GM12872 (cell line): ENCODE measurements around the gene PTPRN2.

Source experiments
- TF ChIP-seq, protein P1 (sequence below): IDR thresholded peaks from 3 replicates; pipeline ENCODE4 v1.5.1; 2011; ENCODE audit warnings: low read depth, mild to moderate bottlenecking, low read length, moderate library complexity; ENCODE audit not compliant: insufficient read depth

Gene PTPRN2

DNA sequence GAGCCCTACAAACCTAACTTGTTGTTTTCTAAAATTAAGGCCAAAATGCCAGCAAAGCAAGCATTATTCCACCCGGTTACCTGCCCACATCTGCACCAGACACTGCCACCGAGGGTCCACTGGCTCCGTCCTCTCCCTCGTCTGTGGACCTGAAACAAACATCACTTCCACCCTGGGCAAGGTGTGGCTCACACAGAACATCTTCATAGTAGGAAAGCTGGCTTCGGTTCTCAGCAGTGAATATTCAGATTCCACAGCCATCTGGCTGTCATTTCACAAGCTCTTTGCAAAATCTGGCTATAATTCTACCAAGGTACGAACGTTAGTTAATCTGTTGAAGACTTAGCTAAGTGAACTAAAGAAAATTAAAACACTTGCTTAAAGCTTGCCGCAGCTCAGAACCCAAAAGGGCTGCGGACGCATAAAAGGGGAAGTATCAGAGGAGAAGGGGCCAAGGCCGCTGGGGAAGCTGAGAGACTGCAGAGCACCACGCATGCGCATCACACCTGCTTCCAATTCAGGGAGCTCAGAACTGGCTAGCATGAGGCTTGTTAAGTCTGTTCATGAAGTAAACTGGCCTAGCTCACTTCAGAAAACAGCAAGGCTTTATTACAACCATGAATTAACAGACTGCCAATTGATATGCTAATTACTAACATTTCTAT is 46.1 kb downstream of the PTPRN2 start:
- TF ChIP-seq, protein P1, sequence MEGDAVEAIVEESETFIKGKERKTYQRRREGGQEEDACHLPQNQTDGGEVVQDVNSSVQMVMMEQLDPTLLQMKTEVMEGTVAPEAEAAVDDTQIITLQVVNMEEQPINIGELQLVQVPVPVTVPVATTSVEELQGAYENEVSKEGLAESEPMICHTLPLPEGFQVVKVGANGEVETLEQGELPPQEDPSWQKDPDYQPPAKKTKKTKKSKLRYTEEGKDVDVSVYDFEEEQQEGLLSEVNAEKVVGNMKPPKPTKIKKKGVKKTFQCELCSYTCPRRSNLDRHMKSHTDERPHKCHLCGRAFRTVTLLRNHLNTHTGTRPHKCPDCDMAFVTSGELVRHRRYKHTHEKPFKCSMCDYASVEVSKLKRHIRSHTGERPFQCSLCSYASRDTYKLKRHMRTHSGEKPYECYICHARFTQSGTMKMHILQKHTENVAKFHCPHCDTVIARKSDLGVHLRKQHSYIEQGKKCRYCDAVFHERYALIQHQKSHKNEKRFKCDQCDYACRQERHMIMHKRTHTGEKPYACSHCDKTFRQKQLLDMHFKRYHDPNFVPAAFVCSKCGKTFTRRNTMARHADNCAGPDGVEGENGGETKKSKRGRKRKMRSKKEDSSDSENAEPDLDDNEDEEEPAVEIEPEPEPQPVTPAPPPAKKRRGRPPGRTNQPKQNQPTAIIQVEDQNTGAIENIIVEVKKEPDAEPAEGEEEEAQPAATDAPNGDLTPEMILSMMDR = no peak

GRCh38 chr7:158539711-158540146 is 47.9 kb downstream of the PTPRN2 start:
- TF ChIP-seq, protein P1 = no peak

DNA sequence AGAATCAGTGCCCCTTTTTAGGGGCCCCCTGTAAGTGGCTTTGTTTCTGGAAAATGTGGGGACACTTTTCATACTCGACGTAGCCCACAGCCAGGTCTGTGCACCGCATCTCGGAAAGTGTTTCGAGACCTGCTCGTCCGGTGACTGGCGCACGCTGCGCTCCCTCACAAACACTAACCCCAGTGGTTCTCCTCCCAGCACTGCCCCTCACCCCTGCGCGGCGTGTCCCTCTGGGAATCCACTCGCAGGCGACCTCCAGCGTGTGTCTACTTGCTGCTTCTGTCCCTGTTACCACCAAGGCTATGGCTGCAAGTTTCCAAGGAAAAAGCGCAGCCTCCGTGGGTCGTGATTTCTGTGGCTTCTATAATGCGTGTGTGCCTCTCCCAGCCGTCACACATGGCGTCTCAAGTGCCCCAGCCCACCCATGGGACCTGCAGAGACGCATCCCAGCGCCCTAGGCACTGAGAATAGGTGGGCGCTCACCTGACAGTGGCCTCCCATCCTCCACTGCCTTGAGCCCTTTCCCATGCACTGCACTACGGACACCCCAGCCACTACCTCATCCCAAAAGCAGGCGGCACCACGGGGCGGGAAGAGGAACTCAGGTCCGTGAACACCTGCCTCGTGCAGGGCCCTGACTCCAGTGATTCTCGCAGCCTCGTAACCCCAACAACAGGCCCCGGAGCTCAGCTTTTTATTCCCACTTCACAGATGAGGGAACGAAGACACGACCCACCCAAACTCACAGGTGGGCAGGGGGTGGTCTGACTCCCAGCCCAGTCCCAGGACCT is 49.3 kb downstream of the PTPRN2 start:
- TF ChIP-seq, protein P1 = no peak

DNA sequence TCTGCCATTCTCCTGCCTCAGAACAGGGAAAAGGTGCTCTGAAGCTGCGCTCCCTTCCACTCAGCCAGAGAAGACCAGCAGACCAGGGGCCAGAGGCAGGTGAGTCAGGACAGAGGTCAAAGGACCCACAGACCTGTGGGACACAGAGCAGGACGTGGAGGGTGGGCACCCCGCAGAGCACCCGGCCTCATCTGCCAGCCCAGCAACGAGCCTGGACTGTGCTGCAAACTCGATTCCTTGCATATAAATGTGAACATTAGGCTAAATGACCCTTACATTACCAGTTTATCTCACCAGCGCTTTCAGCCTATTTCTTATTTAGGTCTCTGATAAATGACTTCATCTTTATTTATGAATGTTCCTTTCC is 50.1 kb downstream of the PTPRN2 start:
- TF ChIP-seq, protein P1 = no peak

DNA sequence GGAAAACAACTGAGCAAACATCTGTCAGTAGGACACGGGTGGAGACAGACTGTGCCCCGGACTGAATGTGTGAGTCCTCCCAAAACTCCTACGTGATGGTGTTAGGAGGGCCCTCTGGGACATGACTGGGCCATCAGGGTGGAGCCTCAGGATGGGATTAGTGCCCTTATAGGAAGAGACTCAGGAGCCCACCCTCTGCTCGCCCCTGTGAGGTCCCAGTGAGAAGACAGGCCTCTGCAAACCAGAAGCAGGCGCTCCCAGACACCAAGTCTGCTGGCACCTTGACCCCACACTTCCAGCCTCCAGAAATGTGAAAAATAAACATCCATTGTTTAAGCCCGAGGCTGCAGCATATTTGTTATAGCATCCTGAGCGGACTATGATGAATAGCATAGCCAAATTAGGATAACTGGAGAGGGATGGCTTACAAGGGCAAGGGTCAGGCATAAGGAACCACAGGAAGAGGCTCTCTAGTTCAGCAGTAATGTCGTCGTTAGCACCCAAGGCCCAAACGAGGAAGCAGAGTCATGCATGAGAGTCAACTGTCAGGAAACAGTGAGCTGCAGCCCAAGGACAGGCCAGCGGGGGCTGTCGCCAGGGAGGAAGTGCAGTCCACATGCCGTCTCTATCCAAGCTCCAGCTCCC is 50.6 kb downstream of the PTPRN2 start:
- TF ChIP-seq, protein P1 = no peak

DNA sequence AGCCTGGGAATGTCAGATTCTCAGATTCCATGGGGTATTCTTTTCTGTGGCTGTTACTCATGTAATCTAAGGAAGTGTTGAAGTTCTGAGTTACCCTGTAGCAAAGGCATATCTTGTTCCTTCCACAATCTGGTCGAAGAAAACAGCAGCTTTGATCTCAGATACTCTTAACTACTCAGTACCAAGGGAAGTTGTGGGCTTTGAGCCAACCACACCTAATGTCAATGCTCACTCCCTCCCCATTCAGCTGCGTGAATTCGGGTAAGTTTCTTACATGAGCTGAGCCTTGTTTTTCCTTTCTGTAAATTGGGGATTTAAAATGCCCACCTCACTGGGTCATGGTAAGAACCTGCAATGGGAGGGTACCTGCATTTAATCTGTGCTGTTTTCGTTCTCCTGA is 52.5 kb downstream of the PTPRN2 start:
- TF ChIP-seq, protein P1 = no peak

GRCh38 chr7:158534598-158534997 is 53.0 kb downstream of the PTPRN2 start:
- TF ChIP-seq, protein P1 = no peak
